Duodenal mucosa (tissue), 2 donors: Measurements from ENCODE around the gene MCCC1.
A peak's percentile ranks its signal among the peaks of the same experiment; 100 is the strongest.
"Not testable (repeated sequence)": the region's sequence is repeated elsewhere in the genome, so short reads cannot be mapped to it uniquely, and the experiment has no call there.

Source experiments
- H3K27ac ChIP-seq: one replicate; pipeline ENCODE4 v1.7.0; 2013; ENCODE audit warnings: low read depth, low read length
- H3K27me3 ChIP-seq, 2 donors: one replicate each; pipeline ENCODE4 v1.7.0; 2013; ENCODE audit warnings: low read length in 2 of 2, control low read depth in 1 of 2; ENCODE audit not compliant: insufficient read depth in 2 of 2, control insufficient read depth in 1 of 2
- H3K36me3 ChIP-seq, 2 donors: one replicate each; pipeline ENCODE4 v1.7.0; 2013; ENCODE audit warnings: low read length in 2 of 2, control low read depth in 1 of 2; ENCODE audit not compliant: insufficient read depth in 2 of 2, control insufficient read depth in 1 of 2
- H3K4me1 ChIP-seq, 2 donors: one replicate each; pipeline ENCODE4 v1.7.0; 2013; ENCODE audit warnings: low read length in 2 of 2, control low read depth in 1 of 2; ENCODE audit not compliant: insufficient read depth in 2 of 2, control insufficient read depth in 1 of 2
- H3K4me3 ChIP-seq, 2 donors: one replicate each; pipeline ENCODE4 v1.7.0; 2013; ENCODE audit warnings: low read length in 2 of 2, low read depth in 1 of 2
- H3K9ac ChIP-seq, 2 donors: one replicate each; pipeline ENCODE4 v1.7.0; 2013; ENCODE audit warnings: low read length in 2 of 2, low read depth in 1 of 2
- H3K9me3 ChIP-seq, 2 donors: one replicate each; pipeline ENCODE4 v1.7.0; 2013; ENCODE audit warnings: low read length in 2 of 2, control low read depth in 1 of 2; ENCODE audit not compliant: control insufficient read depth in 1 of 2

The MCCC1 gene

GRCh38 chr3:183123891-183124290 is 24.6 kb upstream of the MCCC1 start:
- no peak overlapping the region for H3K4me3 ChIP-seq

GRCh38 chr3:183122257-183122932 is 23.1 kb upstream of the MCCC1 start:
- Histone ChIP-seq H3K4me3 (no peak overlapping the region), H3K27ac (no peak overlapping the region), H3K27me3 (peaks cover 0 to 3% of the 10 kb centered on the region in 2 donors), H3K9me3 (no peaks in the 10 kb centered on the region), H3K4me1 (peaks cover 0 to 5% of the 10 kb centered on the region in 2 donors), H3K9ac (no peak overlapping the region), H3K36me3 (no peaks in the 10 kb centered on the region)

More at GRCh38 chr3:183123891-183124290, 24.6 kb upstream of the MCCC1 start:
- Histone ChIP-seq H3K4me1 (peaks cover 0 to 5% of the 10 kb centered on the region in 2 donors), H3K27me3 (no peaks in the 10 kb centered on the region), H3K9me3 (peaks cover 2% of the 10 kb centered on the region in 2 donors), H3K36me3 (no peaks in the 10 kb centered on the region), H3K27ac (no peak overlapping the region), H3K9ac (no peak overlapping the region)

GRCh38 chr3:183120538-183121215 is 21.4 kb upstream of the MCCC1 start:
- H3K4me3 ChIP-seq: no peak overlapping the region
- H3K36me3 ChIP-seq: no peaks in the 10 kb centered on the region
- H3K9ac ChIP-seq: no peak overlapping the region
- H3K4me1 ChIP-seq: peaks cover 7 to 8% of the 10 kb centered on the region in 2 donors
- no peak overlapping the region for H3K27ac ChIP-seq
- H3K27me3 ChIP-seq: peaks cover 0 to 6% of the 10 kb centered on the region in 2 donors
- H3K9me3 ChIP-seq: no peaks in the 10 kb centered on the region

- H3K4me1 ChIP-seq: peaks cover 3 to 7% of the 10 kb centered on the region in 2 donors
- H3K9ac ChIP-seq: no peak overlapping the region
- H3K27me3 ChIP-seq: peaks cover 0 to 6% of the 10 kb centered on the region in 2 donors
- H3K9me3 ChIP-seq: no peaks in the 10 kb centered on the region
- H3K27ac ChIP-seq: no peak overlapping the region
- no peaks in the 10 kb centered on the region for H3K36me3 ChIP-seq
- H3K4me3 ChIP-seq: no peak overlapping the region
Observed at GRCh38 chr3:183117056-183117455, 17.8 kb upstream of the MCCC1 start.

- Histone ChIP-seq H3K4me3 (peak overlapping the region; percentile 54 to 76), H3K9ac (peak overlapping the region in 1 of 2 donors; percentile 47), H3K9me3 (no peaks in the 10 kb centered on the region), H3K36me3 (no peaks in the 10 kb centered on the region), H3K27me3 (peaks cover 0 to 6% of the 10 kb centered on the region in 2 donors), H3K4me1 (peaks cover 3 to 7% of the 10 kb centered on the region in 2 donors), H3K27ac (no peak overlapping the region)
Observed at GRCh38 chr3:183116025-183116614, 16.8 kb upstream of the MCCC1 start.

- Histone ChIP-seq H3K36me3 (no peaks in the 10 kb centered on the region), H3K27ac (no peak overlapping the region), H3K4me1 (peaks cover 3 to 7% of the 10 kb centered on the region in 2 donors), H3K9me3 (no peaks in the 10 kb centered on the region), H3K27me3 (peaks cover 0 to 6% of the 10 kb centered on the region in 2 donors), H3K4me3 (no peak overlapping the region), H3K9ac (no peak overlapping the region)
Observed at GRCh38 chr3:183114384-183115178, 15.3 kb upstream of the MCCC1 start.

- H3K9ac ChIP-seq, H3K4me3 ChIP-seq, H3K27ac ChIP-seq, H3K4me1 ChIP-seq, H3K36me3 ChIP-seq, H3K9me3 ChIP-seq, H3K27me3 ChIP-seq: not testable (repeated sequence)
Observed at GRCh38 chr3:183109847-183110246, 10.6 kb upstream of the MCCC1 start.

GRCh38 chr3:183108470-183108869 is 9.2 kb upstream of the MCCC1 start:
- Histone ChIP-seq H3K9ac (no peak overlapping the region), H3K4me1 (no peaks in the 10 kb centered on the region), H3K27ac (no peak overlapping the region)

GRCh38 chr3:183108001-183108449 is 8.7 kb upstream of the MCCC1 start:
- peak overlapping the region in 1 of 2 donors; percentile 2 for H3K9ac ChIP-seq
- H3K4me3 ChIP-seq: no peak overlapping the region
- no peaks in the 10 kb centered on the region for H3K9me3 ChIP-seq
- H3K27me3 ChIP-seq: no peaks in the 10 kb centered on the region
- H3K36me3 ChIP-seq: no peaks in the 10 kb centered on the region
- no peaks in the 10 kb centered on the region for H3K4me1 ChIP-seq
- H3K27ac ChIP-seq: no peak overlapping the region

More at GRCh38 chr3:183108470-183108869, 9.2 kb upstream of the MCCC1 start:
- Histone ChIP-seq H3K27me3 (no peaks in the 10 kb centered on the region), H3K36me3 (no peaks in the 10 kb centered on the region), H3K9me3 (no peaks in the 10 kb centered on the region), H3K4me3 (no peak overlapping the region)
